GM12878 (cell line): ENCODE data around the gene ZC3H8. TPM values are rescaled to one million over a fixed set of nuclear protein-coding genes. Genes with fewer than 3 reads are reported as not detected.
A peak's percentile ranks its signal among the peaks of the same experiment; 100 is the strongest.

Experiments used
- BACH1 ChIP-seq: fragments of 450-650 bp; IDR thresholded peaks from 2 replicates; pipeline ENCODE4 v1.6.1; 2017; ENCODE audit warnings: mild to moderate bottlenecking, borderline replicate concordance
- CBX3 ChIP-seq: fragments of 200-600 bp; sonication (generic); IDR thresholded peaks from 2 replicates; pipeline ENCODE4 v1.6.1; 2016; ENCODE audit warnings: low read depth, borderline replicate concordance
- CEBPB ChIP-seq, 2 experiments: fragments of 150-350 bp in 1 of 2; IDR thresholded peaks; 2 replicates each; pipeline ENCODE4 v1.6.1; 2012 to 2014; ENCODE audit warnings: low read depth in 2 of 2, low read length in 2 of 2, borderline replicate concordance in 1 of 2, inconsistent platforms in 1 of 2
- CREB1 ChIP-seq: IDR thresholded peaks from 2 replicates; pipeline ENCODE4 v1.6.1; 2012; ENCODE audit warnings: low read depth, mild to moderate bottlenecking, inconsistent platforms
- FOXM1 ChIP-seq: IDR thresholded peaks from 2 replicates; pipeline ENCODE4 v1.6.1; 2012; ENCODE audit warnings: low read depth, mild to moderate bottlenecking, inconsistent platforms, low read length, moderate library complexity
- GABPA ChIP-seq: IDR thresholded peaks from 2 replicates; pipeline ENCODE4 v1.6.1; 2014; ENCODE audit warnings: antibody characterized with exemption, low read depth, mild to moderate bottlenecking, inconsistent platforms
- GATAD2B ChIP-seq: fragments of 450-650 bp; conservative IDR thresholded peaks from 2 replicates; pipeline ENCODE4 v1.6.1; 2017; ENCODE audit warnings: low read depth, mild to moderate bottlenecking, moderate library complexity
- IKZF1 ChIP-seq: fragments of 450-650 bp; conservative IDR thresholded peaks from 2 replicates; pipeline ENCODE4 v1.6.1; 2017; ENCODE audit warnings: antibody characterized with exemption, mild to moderate bottlenecking
- KLF5 ChIP-seq: fragments of 450-650 bp; IDR thresholded peaks from 2 replicates; pipeline ENCODE4 v1.6.1; 2014; ENCODE audit warnings: mild to moderate bottlenecking; ENCODE audit not compliant: partially characterized antibody
- MTA2 ChIP-seq: fragments of 450-650 bp; IDR thresholded peaks from 2 replicates; pipeline ENCODE4 v1.6.1; 2016; ENCODE audit warnings: low read depth, mild to moderate bottlenecking, moderate library complexity
- NKRF ChIP-seq: fragments of 450-650 bp; conservative IDR thresholded peaks from 2 replicates; pipeline ENCODE4 v1.6.1; 2017; ENCODE audit warnings: mild to moderate bottlenecking, moderate library complexity
- NRF1 ChIP-seq: conservative IDR thresholded peaks from 2 replicates; pipeline ENCODE4 v1.6.1; 2011; ENCODE audit warnings: mild to moderate bottlenecking, low read depth, low read length, improper control_type of control experiment
- PML ChIP-seq: IDR thresholded peaks from 2 replicates; pipeline ENCODE4 v1.6.1; 2012; ENCODE audit warnings: low read length, inconsistent platforms
- POLR2A ChIP-seq: IDR thresholded peaks from 2 replicates; pipeline ENCODE4 v1.6.1; 2011; ENCODE audit warnings: low read depth, mild to moderate bottlenecking, low read length
- POLR2AphosphoS2 ChIP-seq: IDR thresholded peaks from 2 replicates; pipeline ENCODE4 v1.6.1; 2011; ENCODE audit warnings: low read depth, mild to moderate bottlenecking, low read length, improper control_type of control experiment, moderate library complexity
- TARDBP ChIP-seq: IDR thresholded peaks from 2 replicates; pipeline ENCODE4 v1.6.1; 2016; ENCODE audit warnings: borderline replicate concordance
- ZNF622 ChIP-seq: fragments of 450-650 bp; IDR thresholded peaks from 2 replicates; pipeline ENCODE4 v1.6.1; 2017; ENCODE audit warnings: mild to moderate bottlenecking, inconsistent platforms
- polyA plus RNA-seq, 11 experiments: library from polyadenylated mRNA; depleted of rRNA in 4 of 11; unstranded in 6 of 11; stranded (reverse) in 5 of 11; fragments of >200 nt; fragmentation: Nextera tagmentation in 4 of 11; fragmentation: Illumina TruSeq in 1 of 11; extraction: Ambion mirVana in 4 of 11; extraction: Trizol in 1 of 11; gene quantifications; 1 replicate in 1 of 11; 2 replicates in 10 of 11; pipeline versions ENCODE4 v1.2.1 to v1.2.3, GENCODE V29; 2011 to 2016; ENCODE audit warnings: inconsistent platforms in 2 of 11, missing spikeins in 2 of 11, low read depth in 1 of 11
- total RNA-seq, 4 experiments: library from RNA; depleted of rRNA in 3 of 4; stranded (reverse); fragments of >200 nt in 3 of 4; fragmentation: Illumina TruSeq in 1 of 4; extraction: Trizol in 1 of 4; gene quantifications; 2 replicates each; pipeline versions ENCODE4 v1.2.1 to v1.2.3, GENCODE V29; 2013 to 2021
- TF ChIP-seq, protein P1 (sequence below): fragments of 450-650 bp; IDR thresholded peaks from 2 replicates; pipeline ENCODE4 v1.6.1; 2017; ENCODE audit warnings: mild to moderate bottlenecking, moderate library complexity
- TF ChIP-seq, protein P2 (sequence below): IDR thresholded peaks from 2 replicates; pipeline ENCODE4 v1.6.1; 2012; ENCODE audit warnings: low read length, inconsistent platforms
- TF ChIP-seq, protein P3 (sequence below): IDR thresholded peaks from 2 replicates; pipeline ENCODE4 v1.6.1; 2012; ENCODE audit warnings: low read depth, low read length, improper control_type of control experiment

The ZC3H8 gene
- total and polyA plus RNA-seq, 10 of the 15 experiments (the other 5 are each of a cell fraction or from before 2014, with no cell fraction given), result 9.9 to 28.4 (median 19.5) TPM

- TF ChIP-seq POLR2AphosphoS2 (peak; percentile 87; the same call in 1 of the 2 replicates), MTA2 (0 out of 2 replicates have a peak, but pooled peaks have one; percentile 44), CBX3 (no peak), FOXM1 (no peak), NRF1 (peak; percentile 97), GABPA (no peak), BACH1 (peak; percentile 62; the same call in 1 of the 2 replicates), KLF5 (peak; percentile 29), NKRF (peak; percentile 85), IKZF1 (peak; percentile 98), POLR2A (peak; percentile 94), GATAD2B (peak; percentile 62; the same call in 1 of the 2 replicates), CEBPB (IDR thresholded peaks at IDR 0.05; ENCODE audit: borderline replicate concordance in 1 of 2, low read depth in 2 of 2, low read length in 2 of 2) (no peak), ZNF622 (no peak), TARDBP (peak; percentile 36; the same call in 1 of the 2 replicates), PML (peak; percentile 93), CREB1 (peak; percentile 63; the same call in 1 of the 2 replicates)
- TF ChIP-seq, protein P1, sequence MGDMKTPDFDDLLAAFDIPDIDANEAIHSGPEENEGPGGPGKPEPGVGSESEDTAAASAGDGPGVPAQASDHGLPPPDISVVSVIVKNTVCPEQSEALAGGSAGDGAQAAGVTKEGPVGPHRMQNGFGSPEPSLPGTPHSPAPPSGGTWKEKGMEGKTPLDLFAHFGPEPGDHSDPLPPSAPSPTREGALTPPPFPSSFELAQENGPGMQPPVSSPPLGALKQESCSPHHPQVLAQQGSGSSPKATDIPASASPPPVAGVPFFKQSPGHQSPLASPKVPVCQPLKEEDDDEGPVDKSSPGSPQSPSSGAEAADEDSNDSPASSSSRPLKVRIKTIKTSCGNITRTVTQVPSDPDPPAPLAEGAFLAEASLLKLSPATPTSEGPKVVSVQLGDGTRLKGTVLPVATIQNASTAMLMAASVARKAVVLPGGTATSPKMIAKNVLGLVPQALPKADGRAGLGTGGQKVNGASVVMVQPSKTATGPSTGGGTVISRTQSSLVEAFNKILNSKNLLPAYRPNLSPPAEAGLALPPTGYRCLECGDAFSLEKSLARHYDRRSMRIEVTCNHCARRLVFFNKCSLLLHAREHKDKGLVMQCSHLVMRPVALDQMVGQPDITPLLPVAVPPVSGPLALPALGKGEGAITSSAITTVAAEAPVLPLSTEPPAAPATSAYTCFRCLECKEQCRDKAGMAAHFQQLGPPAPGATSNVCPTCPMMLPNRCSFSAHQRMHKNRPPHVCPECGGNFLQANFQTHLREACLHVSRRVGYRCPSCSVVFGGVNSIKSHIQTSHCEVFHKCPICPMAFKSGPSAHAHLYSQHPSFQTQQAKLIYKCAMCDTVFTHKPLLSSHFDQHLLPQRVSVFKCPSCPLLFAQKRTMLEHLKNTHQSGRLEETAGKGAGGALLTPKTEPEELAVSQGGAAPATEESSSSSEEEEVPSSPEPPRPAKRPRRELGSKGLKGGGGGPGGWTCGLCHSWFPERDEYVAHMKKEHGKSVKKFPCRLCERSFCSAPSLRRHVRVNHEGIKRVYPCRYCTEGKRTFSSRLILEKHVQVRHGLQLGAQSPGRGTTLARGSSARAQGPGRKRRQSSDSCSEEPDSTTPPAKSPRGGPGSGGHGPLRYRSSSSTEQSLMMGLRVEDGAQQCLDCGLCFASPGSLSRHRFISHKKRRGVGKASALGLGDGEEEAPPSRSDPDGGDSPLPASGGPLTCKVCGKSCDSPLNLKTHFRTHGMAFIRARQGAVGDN, result peak; percentile 83
- TF ChIP-seq, protein P2, sequence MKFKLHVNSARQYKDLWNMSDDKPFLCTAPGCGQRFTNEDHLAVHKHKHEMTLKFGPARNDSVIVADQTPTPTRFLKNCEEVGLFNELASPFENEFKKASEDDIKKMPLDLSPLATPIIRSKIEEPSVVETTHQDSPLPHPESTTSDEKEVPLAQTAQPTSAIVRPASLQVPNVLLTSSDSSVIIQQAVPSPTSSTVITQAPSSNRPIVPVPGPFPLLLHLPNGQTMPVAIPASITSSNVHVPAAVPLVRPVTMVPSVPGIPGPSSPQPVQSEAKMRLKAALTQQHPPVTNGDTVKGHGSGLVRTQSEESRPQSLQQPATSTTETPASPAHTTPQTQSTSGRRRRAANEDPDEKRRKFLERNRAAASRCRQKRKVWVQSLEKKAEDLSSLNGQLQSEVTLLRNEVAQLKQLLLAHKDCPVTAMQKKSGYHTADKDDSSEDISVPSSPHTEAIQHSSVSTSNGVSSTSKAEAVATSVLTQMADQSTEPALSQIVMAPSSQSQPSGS, result no peak
- TF ChIP-seq, protein P3, sequence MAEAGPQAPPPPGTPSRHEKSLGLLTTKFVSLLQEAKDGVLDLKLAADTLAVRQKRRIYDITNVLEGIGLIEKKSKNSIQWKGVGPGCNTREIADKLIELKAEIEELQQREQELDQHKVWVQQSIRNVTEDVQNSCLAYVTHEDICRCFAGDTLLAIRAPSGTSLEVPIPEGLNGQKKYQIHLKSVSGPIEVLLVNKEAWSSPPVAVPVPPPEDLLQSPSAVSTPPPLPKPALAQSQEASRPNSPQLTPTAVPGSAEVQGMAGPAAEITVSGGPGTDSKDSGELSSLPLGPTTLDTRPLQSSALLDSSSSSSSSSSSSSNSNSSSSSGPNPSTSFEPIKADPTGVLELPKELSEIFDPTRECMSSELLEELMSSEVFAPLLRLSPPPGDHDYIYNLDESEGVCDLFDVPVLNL, result 0 out of 2 replicates have a peak, but pooled peaks have one; percentile 22
Measured at GRCh38 chr2:112254466-112255240, at the start of gene ZC3H8 (continued).
